K562 (cell line): ENCODE data around the gene NPAS1. TPM values are rescaled to one million over a fixed set of nuclear protein-coding genes. Genes with fewer than 3 reads are reported as not detected.
A peak's percentile ranks its signal among the peaks of the same experiment; 100 is the strongest.

Experiments
- ATF7 ChIP-seq: fragments of 450-650 bp; IDR thresholded peaks from 2 replicates; pipeline ENCODE4 v1.7.1; 2014; ENCODE audit warnings: mild to moderate bottlenecking, moderate library complexity
- BCOR ChIP-seq: fragments of 450-650 bp; IDR thresholded peaks from 2 replicates; pipeline ENCODE4 v1.6.1; 2016
- CGGBP1 ChIP-seq: fragments of 250-450 bp; sonication (Bioruptor Pico); IDR thresholded peaks from 2 replicates; pipeline ENCODE4 v1.9.0; 2021; ENCODE audit warnings: mild to moderate bottlenecking
- EZH2 ChIP-seq: IDR thresholded peaks from 2 replicates; pipeline ENCODE4 v1.6.1; 2012; ENCODE audit warnings: low read depth, mild to moderate bottlenecking, inconsistent platforms, low read length, borderline replicate concordance
- FOXK2 ChIP-seq, 2 experiments: fragments of 450-650 bp; IDR thresholded peaks in 1 of 2; conservative IDR thresholded peaks in 1 of 2; 2 replicates each; pipeline ENCODE4 v1.6.1; 2016; ENCODE audit warnings: low read depth in 2 of 2, mild to moderate bottlenecking in 1 of 2
- GABPB1 ChIP-seq: sonication (generic); formaldehyde crosslinking; IDR thresholded peaks from 2 replicates; pipeline ENCODE4 v1.8.0; 2022; ENCODE audit warnings: mild to moderate bottlenecking, missing genetic modification reagents
- HDAC2 ChIP-seq: fragments of 450-650 bp; IDR thresholded peaks from 2 replicates; pipeline ENCODE4 v1.6.1; 2016; ENCODE audit warnings: mild to moderate bottlenecking
- HNRNPH1 ChIP-seq: fragments of 200-400 bp; formaldehyde crosslinking; optimal IDR thresholded peaks from 2 replicates; pipeline ENCODE3; 2017; ENCODE audit warnings: low read depth, mild to moderate bottlenecking, low read length, moderate library complexity
- LARP7 ChIP-seq: fragments of 450-650 bp; IDR thresholded peaks from 2 replicates; pipeline ENCODE4 v1.6.1; 2016
- PBX2 ChIP-seq, 2 experiments: IDR thresholded peaks in 1 of 2; conservative IDR thresholded peaks in 1 of 2; 2 replicates each; pipeline ENCODE4 v1.6.1; 2016; ENCODE audit warnings: low read depth in 2 of 2, mild to moderate bottlenecking in 1 of 2, missing compliant biosample characterization in 1 of 2, missing genetic modification characterization in 1 of 2, moderate library complexity in 1 of 2
- POLR2A ChIP-seq: fragments of 450-650 bp; conservative IDR thresholded peaks from 2 replicates; pipeline ENCODE4 v1.6.1; 2016
- PTRF ChIP-seq: fragments of 450-650 bp; IDR thresholded peaks from 2 replicates; pipeline ENCODE4 v1.6.1; 2016; ENCODE audit warnings: mild to moderate bottlenecking, missing genetic modification characterization, missing compliant biosample characterization
- RAD21 ChIP-seq, 2 experiments: fragments of 250-450 bp in 1 of 2; fragments of 450-650 bp in 1 of 2; sonication (Bioruptor Pico) in 1 of 2; formaldehyde crosslinking in 1 of 2; IDR thresholded peaks in 1 of 2; conservative IDR thresholded peaks in 1 of 2; 2 replicates each; pipeline versions ENCODE4 v1.4.0 to v1.8.0; 2020 to 2022; ENCODE audit warnings: mild to moderate bottlenecking in 2 of 2, moderate library complexity in 1 of 2
- RBFOX2 ChIP-seq: fragments of 200-400 bp; formaldehyde crosslinking; IDR thresholded peaks from 2 replicates; pipeline ENCODE4 v1.6.1; 2017; ENCODE audit warnings: low read depth, mild to moderate bottlenecking, low read length, moderate library complexity
- RFX5 ChIP-seq: IDR thresholded peaks from 2 replicates; pipeline ENCODE4 v1.6.1; 2011; ENCODE audit warnings: low read depth, mild to moderate bottlenecking, improper control_type of control experiment, low read length
- SMARCA4 ChIP-seq: fragments of 450-650 bp; IDR thresholded peaks from 2 replicates; pipeline ENCODE4 v1.6.1; 2016
- SOX6 ChIP-seq: fragments of 450-650 bp; IDR thresholded peaks from 2 replicates; pipeline ENCODE4 v1.6.1; 2014; ENCODE audit warnings: mild to moderate bottlenecking
- TAF7 ChIP-seq: fragments of 450-650 bp; IDR thresholded peaks from 2 replicates; pipeline ENCODE4 v1.6.1; 2016; ENCODE audit warnings: missing genetic modification characterization, missing compliant biosample characterization
- TFAP4 ChIP-seq: sonication (generic); formaldehyde crosslinking; IDR thresholded peaks from 2 replicates; pipeline ENCODE4 v1.8.0; 2022; ENCODE audit warnings: missing genetic modification reagents, mild to moderate bottlenecking, moderate library complexity, borderline replicate concordance
- USF2 ChIP-seq: sonication (generic); formaldehyde crosslinking; IDR thresholded peaks from 2 replicates; pipeline ENCODE4 v1.5.0; 2020; ENCODE audit warnings: missing genetic modification reagents
- ZFP91 ChIP-seq: sonication (generic); formaldehyde crosslinking; IDR thresholded peaks from 2 replicates; pipeline ENCODE4 v1.8.0; 2022; ENCODE audit warnings: mild to moderate bottlenecking, missing genetic modification reagents
- polyA plus RNA-seq, 8 experiments: library from polyadenylated mRNA; depleted of rRNA in 4 of 8; stranded (reverse) in 5 of 8; unstranded in 3 of 8; fragments of >200 nt; fragmentation: Nextera tagmentation in 2 of 8; fragmentation: Illumina TruSeq in 1 of 8; extraction: Ambion mirVana in 2 of 8; extraction: Trizol in 1 of 8; gene quantifications; 2 replicates each; pipeline versions ENCODE4 v1.2.1 to v1.2.3, GENCODE V29; 2011 to 2014; ENCODE audit warnings: inconsistent platforms in 1 of 8, missing spikeins in 1 of 8
- total RNA-seq, 7 experiments: library from RNA; depleted of rRNA in 6 of 7; stranded (reverse); fragments of >200 nt in 6 of 7; fragmentation: Illumina TruSeq in 2 of 7; extraction: Trizol in 2 of 7; gene quantifications; 2 replicates each; pipeline versions ENCODE4 v1.2.1 to v1.2.3, GENCODE V29; 2011 to 2021; ENCODE audit warnings: low replicate concordance in 1 of 7

The NPAS1 gene
- total and polyA plus RNA-seq, 9 of the 15 experiments (the other 6 are each of a cell fraction or from before 2014, with no cell fraction given): 0.58 to 5.3 (median 2.0) TPM; not detected in 2

- TF ChIP-seq ZFP91 (no peak), PTRF (tag) (no peak), POLR2A (peak; percentile 67; the same call in 1 of the 2 replicates), EZH2 (no peak), TAF7 (tag) (no peak), RAD21 (CRISPR knock-in tag; conservative IDR thresholded peaks at IDR 0.05 in 1 of 2, IDR thresholded peaks at IDR 0.05 in 1 of 2) (0 out of 4 replicates have a peak, but pooled peaks of 1 of the 2 experiments have one; percentile 8), HNRNPH1 (no peak), CGGBP1 (CRISPR knock-in tag) (no peak), RBFOX2 (peak; percentile 62), TFAP4 (0 out of 2 replicates have a peak, but pooled peaks have one; percentile 13), HDAC2 (peak; percentile 95), LARP7 (no peak), USF2 (no peak), SMARCA4 (no peak), FOXK2 (conservative IDR thresholded peaks at IDR 0.05 in 1 of 2, IDR thresholded peaks at IDR 0.05 in 1 of 2; ENCODE audit: low read depth in 2 of 2) (0 out of 4 replicates have a peak, but pooled peaks of 1 of the 2 experiments have one; percentile 42), RFX5 (no peak), BCOR (no peak), PBX2 (CRISPR knock-in tag; IDR thresholded peaks at IDR 0.05; ENCODE audit: low read depth) (no peak), PBX2 (tag; conservative IDR thresholded peaks at IDR 0.05; ENCODE audit: low read depth) (no peak), ATF7 (no peak), GABPB1 (no peak), SOX6 (no peak)
Measured at GRCh38 chr19:47047763-47048405, 28.2 kb downstream of the NPAS1 start (continued).
